ENCODE data around the gene TMTC2.

TMTC2 gene

GRCh38 chr12:83156815-83157214, 470.1 kb downstream of the TMTC2 start:
- FAIRE-seq, result no peak

DNA sequence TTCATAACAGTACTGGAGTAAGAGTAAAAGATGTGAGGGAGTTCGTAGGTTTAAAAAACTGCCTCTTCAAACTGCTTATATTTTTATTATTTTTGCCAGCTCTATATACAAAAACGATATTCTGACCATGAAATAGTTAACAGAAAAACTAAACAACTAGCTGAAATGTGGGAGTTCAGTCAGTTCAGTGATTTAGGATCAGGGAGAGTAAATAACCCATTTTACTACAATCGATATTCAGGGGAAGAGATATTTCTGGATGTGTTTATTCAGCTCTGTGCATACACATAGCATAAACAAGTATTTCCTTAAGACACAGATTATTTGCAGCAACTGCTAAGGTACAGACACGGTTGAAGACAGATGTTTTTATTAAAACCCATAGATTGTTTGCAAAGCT, 470.9 kb downstream of the TMTC2 start:
- FAIRE-seq, result no peak

GRCh38 chr12:83158613-83159207, 472.0 kb downstream of the TMTC2 start:
- no peak for FAIRE-seq

- FAIRE-seq, result no peak
Measured at GRCh38 chr12:83161456-83161855, 474.8 kb downstream of the TMTC2 start.

GRCh38 chr12:83168751-83169150, 482.0 kb downstream of the TMTC2 start:
- FAIRE-seq, result no peak

DNA sequence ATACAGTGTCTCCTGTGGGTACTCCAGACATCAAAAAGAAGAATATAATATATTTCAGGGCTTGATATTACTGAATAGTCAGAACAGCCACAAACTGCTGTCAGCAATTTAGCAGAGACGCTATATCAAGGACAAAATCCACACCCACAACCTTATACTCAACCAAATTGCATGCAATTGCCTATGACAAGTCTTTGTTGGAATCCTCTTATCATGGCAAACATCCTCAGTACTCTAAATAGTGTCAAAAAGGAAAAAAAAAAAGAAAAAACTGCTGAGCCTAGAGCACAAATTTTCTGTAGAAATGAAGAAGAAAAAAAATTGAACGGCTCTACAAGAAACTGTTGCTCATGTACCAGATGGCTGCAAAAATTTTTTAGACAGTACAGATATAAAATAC, 485.7 kb downstream of the TMTC2 start:
- no peak for FAIRE-seq

DNA sequence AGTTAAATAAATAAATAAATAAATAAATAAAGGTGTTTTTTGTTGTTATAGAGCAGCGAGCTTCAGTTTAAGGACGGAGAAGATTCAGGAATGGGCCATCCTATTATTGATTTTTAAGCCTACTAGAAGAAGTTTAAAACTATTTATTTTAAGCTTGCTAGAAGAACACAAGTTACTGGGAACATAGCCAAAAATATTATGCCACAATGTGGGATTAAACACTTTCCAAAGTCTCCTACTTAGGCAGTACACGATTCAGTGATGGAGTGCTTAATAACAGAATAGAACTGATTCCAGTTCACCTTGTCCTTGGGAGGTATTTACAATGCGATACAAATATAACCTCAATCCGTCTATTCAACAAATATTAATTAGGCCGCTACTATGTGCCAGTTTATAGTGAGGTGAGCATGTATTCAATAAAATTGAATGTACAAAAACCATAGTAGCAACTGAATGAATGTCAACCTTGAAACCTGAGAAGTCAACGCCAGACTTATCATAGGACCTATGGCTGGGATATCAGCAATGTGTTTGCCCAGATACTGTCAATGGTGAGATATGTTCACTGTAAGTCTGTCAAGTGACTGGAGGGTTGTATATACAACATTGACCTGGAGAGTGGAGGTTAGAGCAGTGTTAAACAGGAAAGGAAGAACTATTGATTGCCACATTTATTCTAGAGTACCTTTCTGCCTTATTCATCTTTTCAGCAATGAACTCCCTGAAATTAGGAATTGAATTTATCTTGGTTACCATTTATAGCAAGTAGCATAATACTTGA, 486.4 kb downstream of the TMTC2 start:
- no peak for FAIRE-seq

DNA sequence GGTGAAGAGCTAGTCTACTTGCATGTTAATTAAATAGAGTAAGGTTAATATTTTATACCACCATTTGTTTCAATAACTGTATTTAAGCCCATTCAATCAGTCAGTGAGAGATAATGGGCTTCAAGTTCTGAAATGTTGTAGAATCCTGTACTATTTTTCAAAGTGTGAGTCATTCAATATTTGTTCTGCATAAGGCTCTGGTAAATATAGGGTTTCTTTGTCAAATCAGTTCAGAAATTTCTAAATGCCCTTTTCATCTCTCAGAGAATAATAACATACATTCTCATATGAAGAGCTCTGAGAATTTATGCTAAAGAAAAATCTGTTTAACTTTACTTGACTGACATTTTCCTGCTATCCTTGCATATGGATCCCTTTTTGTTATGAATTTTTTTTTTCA, 493.3 kb downstream of the TMTC2 start:
- no peak for FAIRE-seq

DNA sequence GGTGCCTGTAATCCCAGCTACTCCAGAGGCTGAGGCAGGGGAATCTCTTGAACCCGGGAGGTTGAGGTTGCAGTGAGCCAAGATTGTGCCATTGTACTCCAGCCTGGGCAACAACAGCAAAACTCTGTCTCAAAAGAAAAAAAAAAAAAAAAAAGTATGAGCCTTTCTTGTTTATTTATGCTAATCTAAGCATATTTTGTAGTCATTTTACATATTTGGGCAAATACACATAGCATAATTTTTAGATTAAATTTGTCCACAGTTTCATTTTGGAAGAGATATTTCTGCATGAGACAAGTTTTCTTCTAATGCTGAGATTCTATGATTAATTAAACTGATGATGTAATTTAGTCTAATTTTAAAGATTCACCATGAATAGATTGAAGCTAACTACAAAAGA, 494.4 kb downstream of the TMTC2 start:
- FAIRE-seq, result no peak

- no peak for FAIRE-seq
Measured at GRCh38 chr12:83183132-83183531, 496.4 kb downstream of the TMTC2 start.
